ENCODE data around the gene ARHGAP5.

ARHGAP5 gene

DNA sequence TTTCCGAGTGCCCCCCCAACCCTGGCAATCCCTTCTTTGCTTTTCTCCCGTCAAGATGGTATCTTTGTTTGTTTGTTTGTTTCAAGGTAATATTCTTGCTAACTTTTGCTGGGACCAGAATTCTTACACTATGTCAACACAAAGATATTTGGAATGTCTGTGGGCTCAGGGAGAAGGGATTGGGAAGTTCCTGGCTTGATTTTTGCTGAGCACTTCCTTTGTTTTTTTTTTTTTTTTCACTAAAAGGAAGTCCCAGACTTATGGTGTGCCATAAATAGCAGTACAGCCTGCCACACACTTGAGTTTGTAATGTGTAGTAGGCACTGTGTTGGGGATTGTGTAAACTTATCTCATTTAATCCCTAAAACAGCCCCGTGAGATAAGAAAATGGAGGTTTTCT is 113.6 kb downstream of the ARHGAP5 start:
- DNase-seq: no peak

DNA sequence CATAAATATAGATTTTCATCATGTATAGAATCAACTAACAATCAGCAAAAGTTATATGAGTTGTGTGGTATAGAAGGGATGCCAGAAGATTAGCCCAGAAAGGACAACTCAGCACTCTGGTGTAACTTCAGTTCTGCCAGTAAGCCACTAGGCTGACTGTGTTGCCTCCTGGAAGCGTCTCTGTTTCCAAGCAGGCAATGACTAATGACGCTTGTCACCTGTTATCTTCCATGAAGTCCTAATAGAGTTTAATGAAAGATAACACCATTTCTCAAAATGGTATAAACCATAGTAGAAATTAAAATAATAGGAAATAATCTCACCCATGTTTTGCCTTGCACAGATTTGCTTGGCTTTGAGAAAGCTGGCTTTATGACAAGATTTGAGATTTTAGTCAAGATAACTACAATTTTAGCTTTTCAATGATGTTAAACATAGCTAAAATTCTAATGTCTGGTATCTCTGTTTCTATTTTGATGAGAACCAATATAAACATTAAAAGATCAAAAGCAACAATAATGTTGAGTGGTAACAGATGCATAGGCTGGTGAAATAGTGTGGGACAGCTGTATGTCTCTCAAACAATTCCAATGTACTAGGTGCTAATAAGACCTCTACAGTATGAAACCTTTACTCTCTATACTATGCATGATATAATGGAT is 115.7 kb downstream of the ARHGAP5 start:
- DNase-seq: no peak

DNA sequence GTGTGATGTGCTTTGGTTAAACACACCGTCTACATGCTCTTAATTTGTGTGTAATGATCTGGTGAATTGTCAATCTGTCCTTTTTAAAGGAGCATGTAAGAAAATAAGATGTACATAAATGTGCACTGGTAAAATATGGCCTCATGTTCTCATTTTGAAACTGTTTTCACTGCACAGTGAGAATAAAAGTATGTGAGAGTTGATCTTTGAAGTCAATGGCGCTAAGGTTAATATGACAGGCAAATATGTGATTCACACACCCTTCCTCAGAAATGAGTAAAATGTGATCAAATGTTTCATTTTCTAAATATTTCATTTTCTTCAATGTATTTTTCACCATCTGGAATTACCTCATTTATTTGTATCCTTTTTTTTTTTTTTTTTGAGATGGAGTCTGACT is 116.4 kb downstream of the ARHGAP5 start:
- DNase-seq: no peak

DNA sequence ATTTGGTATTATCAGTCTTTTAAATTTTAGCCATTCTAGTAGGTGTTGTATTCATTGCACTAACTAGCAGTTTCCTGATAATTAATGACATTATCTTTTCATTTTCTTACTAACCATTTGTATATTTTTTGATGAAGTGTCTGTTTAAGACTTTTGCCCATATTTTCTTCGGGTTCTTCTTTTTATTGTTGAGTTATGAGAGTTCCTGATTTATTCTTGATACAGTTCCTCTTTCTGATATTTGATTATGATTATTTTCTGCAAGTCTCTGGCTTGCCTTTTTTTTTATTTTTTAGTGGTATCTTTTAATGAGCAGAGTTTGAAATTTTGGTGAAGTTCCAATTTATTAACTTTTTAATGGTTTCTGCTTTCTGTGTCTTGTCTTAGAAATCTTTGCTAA is 118.5 kb downstream of the ARHGAP5 start:
- no peak for DNase-seq

DNA sequence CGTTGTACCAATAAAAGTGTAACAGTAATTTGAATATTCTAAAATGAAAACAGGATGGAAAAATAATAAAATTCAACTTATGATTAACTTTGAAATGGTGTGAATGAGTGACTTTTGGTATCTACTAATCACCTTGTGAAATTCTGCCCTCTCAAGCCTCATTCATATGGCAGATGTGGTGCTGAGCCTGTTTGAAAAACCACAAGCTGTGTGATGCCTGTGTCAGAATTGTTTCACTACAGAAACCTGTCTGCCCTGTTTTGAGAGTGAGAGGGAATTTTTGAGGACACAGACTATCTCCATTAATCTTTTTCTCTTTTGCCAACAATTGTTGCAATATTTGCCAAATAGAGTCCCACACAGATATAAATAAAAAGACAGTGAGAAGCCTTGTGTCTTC is 120.8 kb downstream of the ARHGAP5 start:
- no peak for DNase-seq

DNA sequence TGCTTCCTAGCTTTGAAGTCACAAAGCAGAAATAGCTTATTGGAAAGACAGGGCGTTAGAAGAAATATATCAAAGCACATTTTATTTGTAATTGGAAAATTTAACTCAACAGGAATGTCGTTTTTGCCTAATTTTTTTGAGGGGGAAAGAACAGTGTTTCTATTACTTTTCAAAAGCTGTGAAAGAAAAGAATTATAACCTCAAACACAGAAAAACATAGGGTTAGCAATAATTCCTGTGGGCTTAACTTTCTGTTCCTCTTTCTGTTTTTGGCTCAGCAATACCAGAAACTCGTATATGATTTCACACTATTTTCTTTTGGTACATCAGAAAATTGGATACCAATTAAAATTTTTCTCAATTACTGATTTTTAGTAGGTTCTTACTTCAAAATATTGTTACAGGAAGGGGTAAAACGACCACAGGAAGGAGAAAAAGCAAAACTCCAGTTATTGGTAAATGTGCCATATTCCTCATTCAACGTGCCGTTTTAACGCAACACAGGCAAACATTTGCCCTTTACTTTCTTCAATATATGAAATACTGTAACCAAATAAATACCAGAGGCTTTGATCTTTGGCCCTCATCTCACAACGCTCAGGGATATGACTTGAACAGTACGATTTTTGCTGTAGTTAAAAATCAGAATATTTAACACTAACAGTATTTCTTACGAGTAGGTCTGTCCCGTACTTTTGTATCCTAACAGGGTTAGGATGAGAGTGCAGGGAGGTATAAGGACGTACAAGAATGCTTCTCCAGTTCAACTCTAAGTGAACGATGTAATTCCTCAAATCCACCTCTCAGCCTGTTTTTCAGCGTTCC is 123.5 kb downstream of the ARHGAP5 start:
- no peak for DNase-seq

DNA sequence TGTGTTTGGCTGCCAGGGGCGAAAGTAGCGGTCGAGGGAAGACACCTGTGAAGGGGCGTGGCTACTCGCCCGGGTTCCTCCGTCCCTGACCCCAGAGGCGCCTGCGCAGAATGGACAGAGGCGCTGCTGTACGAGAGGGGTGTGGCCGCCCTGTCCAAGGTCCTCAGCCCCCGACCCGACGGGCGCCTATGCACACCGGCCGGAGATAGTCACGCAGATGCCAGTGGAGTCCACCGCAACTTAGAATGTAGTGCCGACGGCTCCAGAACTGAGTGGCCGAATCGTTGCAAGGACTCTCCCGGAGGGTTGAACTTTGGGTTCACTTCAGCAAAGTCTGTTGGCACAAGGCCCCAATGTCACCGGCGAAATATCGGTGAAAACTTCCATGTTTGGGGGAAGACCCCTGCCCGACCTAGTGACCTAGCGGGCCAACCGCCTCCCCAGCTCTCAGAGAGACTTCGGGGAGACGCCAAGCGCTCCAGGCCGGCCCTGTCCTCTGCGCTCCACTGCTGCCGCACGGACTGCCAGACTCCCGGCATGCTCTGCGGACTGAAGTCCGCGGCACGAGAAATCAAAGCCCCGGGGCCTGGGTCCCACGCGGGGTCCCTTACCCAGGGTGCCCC is 124.2 kb downstream of the ARHGAP5 start:
- DNase-seq: peak; percentile 63 to 78

DNA sequence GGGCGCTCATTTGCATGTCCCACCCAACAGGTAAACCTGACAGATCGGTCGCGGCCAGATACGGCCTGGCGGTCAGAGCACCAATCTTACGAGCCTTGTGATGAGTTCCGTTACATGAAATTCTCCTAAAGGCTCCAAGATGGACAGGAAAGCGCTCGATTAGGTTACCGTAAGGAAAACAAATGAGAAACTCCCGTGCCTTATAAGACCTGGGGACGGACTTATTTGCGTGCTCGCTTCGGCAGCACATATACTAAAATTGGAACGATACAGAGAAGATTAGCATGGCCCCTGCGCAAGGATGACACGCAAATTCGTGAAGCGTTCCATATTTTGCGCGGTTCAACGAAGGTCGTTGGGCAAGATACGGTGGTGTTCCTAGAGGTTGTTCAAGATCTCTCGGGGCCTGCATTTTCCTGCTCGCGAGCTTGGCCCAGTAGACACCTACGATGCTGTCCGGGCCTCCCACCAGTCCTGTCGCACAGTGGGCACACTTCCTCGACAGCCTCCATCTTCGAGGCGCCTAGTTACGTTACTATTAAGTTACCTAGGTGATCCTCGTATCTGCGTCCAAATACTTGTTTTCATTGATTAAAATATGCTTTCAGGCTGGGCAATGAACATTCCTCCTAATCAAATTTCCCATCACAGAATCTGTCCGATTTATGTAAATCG is 124.8 kb downstream of the ARHGAP5 start, which contains the start of gene RNU6-7:
TSS of gene RNU6-7 (plus strand) at position 230 of the 675 bp plus-strand sequence.
- DNase-seq: no peak

DNA sequence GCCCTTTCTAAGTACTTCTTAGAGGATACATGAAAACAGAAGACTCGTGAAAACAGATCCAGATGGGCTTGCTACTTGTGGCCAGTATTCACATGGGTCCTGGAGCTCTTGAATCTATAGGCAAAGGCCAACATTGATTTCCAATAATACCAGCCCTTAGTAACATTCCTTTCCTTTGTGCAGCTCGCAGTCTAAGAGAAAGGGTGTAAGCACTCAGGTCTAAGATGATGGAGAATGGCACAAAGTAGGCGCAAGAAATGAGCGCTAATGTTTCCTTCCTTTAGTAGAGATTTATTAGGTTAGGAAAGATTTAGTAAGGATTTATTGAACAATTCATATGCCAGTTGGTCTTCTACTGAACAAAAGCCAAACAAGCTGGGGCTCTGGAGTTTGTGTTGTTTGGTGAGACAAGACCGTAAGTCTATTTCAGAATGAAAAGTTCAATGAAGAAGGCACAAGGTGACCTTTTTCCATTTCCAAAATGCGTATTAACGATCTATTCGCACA is 125.4 kb downstream of the ARHGAP5 start:
- DNase-seq: no peak

DNA sequence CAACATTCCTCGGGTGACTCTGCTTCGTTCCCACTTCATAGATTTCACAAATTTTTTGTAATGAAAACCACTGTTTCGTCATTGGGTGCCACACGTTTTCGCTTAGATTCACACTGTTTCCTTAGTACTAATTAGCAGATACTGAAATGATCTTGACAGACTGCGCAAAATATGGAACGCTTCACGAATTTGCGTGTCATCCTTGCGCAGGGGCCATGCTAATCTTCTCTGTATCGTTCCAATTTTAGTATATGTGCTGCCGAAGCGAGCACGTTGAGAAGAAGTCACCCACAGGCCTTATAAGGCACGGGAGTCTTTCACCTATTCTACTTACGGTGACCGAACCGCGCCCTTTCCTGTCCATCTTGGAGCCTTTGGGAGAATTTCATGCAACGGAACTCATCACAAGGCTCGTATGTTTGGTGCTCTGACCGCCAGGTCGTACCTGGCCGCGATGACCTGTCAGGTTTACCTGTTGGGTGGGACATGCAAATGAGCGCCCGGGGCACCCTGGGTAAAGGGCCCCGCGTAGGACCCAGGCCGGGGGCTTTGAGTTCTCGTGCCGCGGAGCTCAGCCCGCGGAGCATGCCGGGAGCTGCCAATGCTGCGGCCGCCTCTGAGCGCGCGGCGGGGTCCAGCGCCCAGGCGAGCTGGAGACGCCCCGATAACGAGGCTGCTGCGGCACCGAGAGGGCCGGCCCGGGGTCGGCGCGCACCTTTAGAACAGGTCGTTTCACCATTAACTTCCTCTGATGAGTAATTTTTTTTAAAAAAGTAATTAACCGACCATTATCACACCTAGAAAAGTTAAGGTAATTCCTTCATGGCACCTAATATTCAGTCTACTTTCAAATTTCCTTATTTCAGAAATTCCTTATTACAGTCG is 126.1 kb downstream of the ARHGAP5 start, which contains the start of gene RNU6-8:
TSS of gene RNU6-8 (minus strand) at position 272 of the 885 bp plus-strand sequence.
- DNase-seq: peak; percentile 81 to 92

DNA sequence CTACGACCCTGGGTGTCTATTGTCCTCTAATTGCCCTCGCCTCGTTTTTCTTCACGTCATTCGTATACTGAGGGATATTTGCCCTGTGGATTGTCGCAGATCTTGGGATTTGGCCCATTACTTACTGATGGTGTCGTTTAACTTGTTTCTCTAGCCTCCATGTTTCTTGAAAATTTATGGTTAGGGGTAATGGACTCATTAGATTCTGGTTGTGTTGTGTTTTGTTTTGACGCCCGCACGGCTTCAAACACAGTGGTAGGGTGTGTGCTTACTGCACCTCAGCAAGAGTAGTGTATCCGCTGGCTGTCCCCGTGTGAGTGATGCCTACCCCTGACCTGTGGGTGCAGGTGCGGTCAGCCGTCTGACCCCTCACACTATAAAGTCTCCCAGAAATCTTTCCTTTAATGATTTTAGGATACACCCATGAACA is 126.8 kb downstream of the ARHGAP5 start:
- DNase-seq: peak in 1 of 2 donors; percentile 16

DNA sequence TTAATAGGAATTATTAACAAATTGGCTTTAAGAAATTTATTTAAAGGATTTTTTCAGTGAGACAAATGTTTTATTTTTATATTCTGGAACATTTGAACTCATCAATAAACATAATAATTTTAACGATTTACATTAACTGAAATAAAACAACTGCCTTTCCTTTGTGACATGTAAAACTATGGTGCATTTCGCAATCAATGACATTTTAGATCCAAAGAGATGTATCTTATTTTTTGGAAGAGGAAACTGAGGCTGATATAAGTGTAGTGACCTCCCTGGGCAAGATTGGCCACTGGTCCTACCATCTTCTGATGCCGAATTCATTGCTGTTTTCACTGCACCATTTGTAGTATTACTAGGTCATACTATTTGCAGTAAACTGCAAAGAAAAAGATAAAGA is 128.4 kb downstream of the ARHGAP5 start:
- no peak for DNase-seq

DNA sequence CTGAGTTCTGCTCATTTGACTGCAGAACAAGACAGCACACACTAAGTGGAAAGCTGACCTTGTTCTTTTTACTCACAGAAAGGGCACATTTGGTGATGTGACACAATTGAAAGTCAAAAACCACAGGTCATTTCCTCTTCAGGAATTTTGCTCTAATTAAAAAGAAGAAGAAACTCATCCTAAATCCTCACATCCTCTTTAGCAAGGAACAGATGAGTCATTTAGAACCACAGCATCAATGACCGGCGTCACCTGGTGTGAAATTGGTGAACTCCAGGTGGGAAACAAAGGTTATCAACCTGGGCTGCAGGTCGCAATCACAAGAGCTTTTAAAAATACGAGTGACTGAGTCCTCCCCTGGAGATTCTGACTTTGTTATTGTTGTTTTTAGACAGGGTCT is 128.9 kb downstream of the ARHGAP5 start:
- DNase-seq: no peak

DNA sequence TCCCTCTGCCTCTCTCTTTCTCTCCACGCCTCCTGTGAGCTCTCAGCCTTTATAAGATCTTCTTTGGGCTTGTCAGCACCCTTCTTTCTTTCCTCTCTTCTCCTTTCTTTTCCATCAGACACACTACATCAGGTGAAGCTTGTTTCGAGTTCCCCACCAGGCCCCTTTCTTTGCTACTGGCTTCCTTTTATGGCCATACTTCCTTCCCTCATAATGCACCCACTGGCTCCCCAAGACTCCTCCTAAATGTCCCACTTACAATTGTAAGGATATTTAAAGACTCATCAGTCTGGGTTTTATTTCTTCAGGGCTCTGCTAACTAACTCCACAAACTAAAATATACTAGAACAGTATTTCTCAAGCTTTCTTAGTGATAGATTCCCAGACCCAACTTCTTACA is 129.4 kb downstream of the ARHGAP5 start:
- no peak for DNase-seq

DNA sequence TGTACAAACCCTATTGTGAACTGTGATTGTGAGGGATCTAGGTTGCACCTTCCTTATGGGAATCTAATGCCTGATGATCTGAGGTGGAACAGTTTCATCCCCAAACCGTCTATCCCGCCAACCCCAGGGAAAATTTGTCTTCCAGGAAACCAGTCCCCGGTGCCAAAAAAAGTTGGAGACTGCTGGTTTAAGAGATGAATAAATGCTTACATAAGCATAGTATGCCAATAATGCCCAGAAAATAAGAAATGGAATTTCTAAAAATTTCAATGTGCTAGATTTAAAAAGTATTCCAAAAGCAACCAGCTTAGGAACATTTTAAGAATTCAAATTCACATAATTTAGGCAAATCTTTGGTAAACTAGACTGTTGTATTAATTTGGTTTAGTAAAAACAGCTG is 131.4 kb downstream of the ARHGAP5 start:
- DNase-seq: no peak

All from activated CD4-positive, alpha-beta T cell treated with anti-CD3 and anti-CD28 coated beads for 4 hours (primary cell).